Measurements from ENCODE around the gene KYAT1.

DNA sequence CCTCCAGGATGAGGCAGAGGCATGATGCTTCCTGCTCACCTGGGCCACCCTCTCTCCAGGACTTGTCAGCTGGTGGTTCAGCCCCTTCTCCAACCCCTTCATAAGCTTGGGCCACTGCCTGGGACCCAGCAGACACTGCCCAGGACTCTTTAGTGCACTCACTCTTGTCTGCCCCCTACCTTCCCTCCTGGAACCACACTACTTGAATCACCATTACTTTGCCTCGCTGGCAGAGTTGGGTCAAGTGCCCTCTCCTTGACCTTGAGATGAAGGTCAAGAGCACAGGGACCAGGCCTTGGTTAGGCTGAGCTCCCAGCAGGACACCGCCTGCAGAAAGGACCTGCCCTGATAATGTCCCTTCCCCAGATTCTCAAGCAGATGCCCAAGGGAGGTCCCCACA, 71.9 kb downstream of the KYAT1 start:
- TF ChIP-seq, protein P1, sequence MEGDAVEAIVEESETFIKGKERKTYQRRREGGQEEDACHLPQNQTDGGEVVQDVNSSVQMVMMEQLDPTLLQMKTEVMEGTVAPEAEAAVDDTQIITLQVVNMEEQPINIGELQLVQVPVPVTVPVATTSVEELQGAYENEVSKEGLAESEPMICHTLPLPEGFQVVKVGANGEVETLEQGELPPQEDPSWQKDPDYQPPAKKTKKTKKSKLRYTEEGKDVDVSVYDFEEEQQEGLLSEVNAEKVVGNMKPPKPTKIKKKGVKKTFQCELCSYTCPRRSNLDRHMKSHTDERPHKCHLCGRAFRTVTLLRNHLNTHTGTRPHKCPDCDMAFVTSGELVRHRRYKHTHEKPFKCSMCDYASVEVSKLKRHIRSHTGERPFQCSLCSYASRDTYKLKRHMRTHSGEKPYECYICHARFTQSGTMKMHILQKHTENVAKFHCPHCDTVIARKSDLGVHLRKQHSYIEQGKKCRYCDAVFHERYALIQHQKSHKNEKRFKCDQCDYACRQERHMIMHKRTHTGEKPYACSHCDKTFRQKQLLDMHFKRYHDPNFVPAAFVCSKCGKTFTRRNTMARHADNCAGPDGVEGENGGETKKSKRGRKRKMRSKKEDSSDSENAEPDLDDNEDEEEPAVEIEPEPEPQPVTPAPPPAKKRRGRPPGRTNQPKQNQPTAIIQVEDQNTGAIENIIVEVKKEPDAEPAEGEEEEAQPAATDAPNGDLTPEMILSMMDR (IDR thresholded peaks at IDR 0.05; ENCODE audit: low read length): peak; percentile 23; the same call in 1 of the 2 replicates
- no peak for TF ChIP-seq EZH2 (IDR thresholded peaks at IDR 0.05; ENCODE audit: borderline replicate concordance, low read length)
